Natural killer cell (primary cell): ENCODE results near the gene ATOH8. TPM values are rescaled to one million over a fixed set of nuclear protein-coding genes. Genes with fewer than 3 reads are reported as not detected.

Experiments
- ATAC-seq, 3 donors: fragments of 150-1000 bp in 2 of 3; fragments of 200-7000 bp in 1 of 3; cut with Tn5 transposase; 1 replicate in 1 of 3; 2 replicates in 2 of 3; pipeline ENCODE4 v1.10.0; 2021; ENCODE audit warnings: mild to moderate bottlenecking in 2 of 3, moderate library complexity in 2 of 3
- DNase-seq, 2 donors: peaks; one replicate each; pipeline versions ENCODE4 v3.0.0 to v3.0.0-alpha.2; 2013 to 2021; ENCODE audit warnings: mixed read lengths in 1 of 2
- H3K27ac ChIP-seq: one replicate; pipeline ENCODE4 v1.5.1; 2013; ENCODE audit warnings: mild to moderate bottlenecking, low read length
- H3K27me3 ChIP-seq: one replicate; pipeline ENCODE4 v1.6.1; 2013; ENCODE audit warnings: low read length; ENCODE audit not compliant: control insufficient read depth, insufficient read depth
- H3K36me3 ChIP-seq: one replicate; pipeline ENCODE4 v1.6.1; 2013; ENCODE audit warnings: low read length; ENCODE audit not compliant: control insufficient read depth, insufficient read depth
- H3K4me1 ChIP-seq: one replicate; pipeline ENCODE4 v1.6.1; 2013; ENCODE audit warnings: low read length; ENCODE audit not compliant: control insufficient read depth, insufficient read depth
- H3K4me3 ChIP-seq: one replicate; pipeline ENCODE4 v1.5.1; 2013; ENCODE audit warnings: low read length
- H3K9me3 ChIP-seq: one replicate; pipeline ENCODE4 v1.6.1; 2013; ENCODE audit warnings: low read length; ENCODE audit not compliant: control insufficient read depth, insufficient read depth
- H3K27ac Mint-ChIP-seq, 2 donors: one replicate each; pipeline ENCODE4 v1.8.0; 2022; ENCODE audit warnings: mild to moderate bottlenecking in 2 of 2, mixed read lengths in 2 of 2, moderate library complexity in 1 of 2
- H3K27me3 Mint-ChIP-seq, 2 donors: one replicate each; pipeline ENCODE4 v1.8.0; 2022; ENCODE audit warnings: low read depth in 2 of 2, mixed read lengths in 2 of 2
- H3K36me3 Mint-ChIP-seq: one replicate; pipeline ENCODE4 v1.8.0; 2022; ENCODE audit warnings: mixed read lengths
- H3K4me1 Mint-ChIP-seq, 2 donors: one replicate each; pipeline ENCODE4 v1.8.0; 2022; ENCODE audit warnings: mixed read lengths in 2 of 2
- H3K4me3 Mint-ChIP-seq: one replicate; pipeline ENCODE4 v1.8.0; 2022; ENCODE audit warnings: mild to moderate bottlenecking, moderate library complexity, mixed read lengths
- H3K9me3 Mint-ChIP-seq, 2 donors: one replicate each; pipeline ENCODE4 v1.8.0; 2022; ENCODE audit warnings: mixed read lengths in 2 of 2
- WGBS: methylation state at CpG from one replicate; pipeline ENCODE4 v1.1.7; 2013; ENCODE audit warnings: missing lambda C conversion rate; ENCODE audit not compliant: insufficient coverage; 5-methylcytosine and 5-hydroxymethylcytosine counted together
- intact Hi-C: fragments of 100-400 bp; cut with micrococcal nuclease; formaldehyde crosslinking; loops from one replicate; pipeline ENCODE4 v1.14.2; 2022
- total RNA-seq, 4 donors: library from RNA; stranded (reverse); fragments of 120-200 nt in 1 of 4; gene quantifications; one replicate each; pipeline versions ENCODE4 v1.2.3 to v1.2.4, GENCODE V29; 2013 to 2022
- TF ChIP-seq, protein P1 (sequence below): fragments of 200-600 bp; IDR thresholded peaks from one replicate; pipeline ENCODE4 v1.8.0; 2022; ENCODE audit warnings: antibody characterized with exemption

Gene ATOH8
- total RNA-seq, 3 donors from 2014 or later (not counting 1 experiment from before 2014, with no cell fraction given) = 0.23 TPM; not detected in 2

DNA sequence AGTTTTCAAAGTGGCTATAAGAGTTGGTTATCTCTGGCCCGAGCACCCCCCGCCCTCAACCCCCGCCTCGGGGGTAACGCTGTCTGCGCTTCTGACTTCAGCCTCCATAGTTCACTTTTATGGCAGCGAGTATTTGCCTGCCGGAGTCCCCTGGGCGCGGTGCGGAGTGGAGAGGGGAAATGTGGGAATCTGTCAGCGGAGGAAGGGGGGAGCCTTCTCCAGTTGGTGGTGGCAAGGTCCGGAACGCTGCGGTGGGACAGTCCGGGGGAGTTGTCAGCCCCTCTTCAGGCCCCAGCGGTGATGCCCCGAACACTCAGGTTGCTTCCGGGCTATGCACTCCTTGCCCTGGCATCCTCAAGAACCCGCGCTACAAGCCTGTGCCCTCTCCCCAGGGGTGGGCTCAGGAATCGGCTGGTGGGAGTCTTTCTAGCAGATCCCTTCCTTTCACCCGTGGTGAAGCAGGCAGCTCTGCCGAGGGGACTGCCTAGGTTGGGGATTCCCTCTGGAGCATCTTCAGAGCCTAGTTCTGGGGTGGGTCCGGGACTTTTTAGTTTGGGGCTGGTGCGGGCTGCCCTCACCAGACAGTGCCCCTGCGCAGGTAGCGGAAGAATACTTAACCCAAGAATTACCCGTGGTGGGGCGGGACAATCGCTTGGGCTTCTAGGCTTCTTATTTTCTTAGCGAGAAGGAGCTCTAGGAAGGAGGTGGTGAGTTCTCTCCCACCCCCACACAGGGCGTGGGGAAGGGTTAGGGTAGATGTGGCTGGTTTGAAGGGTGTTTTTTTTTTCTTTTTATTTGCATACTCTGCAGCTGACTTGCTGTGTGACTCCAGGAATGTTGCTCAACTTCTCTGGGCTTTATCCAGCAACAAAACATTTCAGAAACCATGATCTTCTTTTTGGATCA lies 1.6 kb downstream of the ATOH8 start:
- ATAC-seq = peak in 2 of 3 donors; percentile 19 to 20
- peaks cover 53% of the 10 kb centered on the region for H3K27me3 ChIP-seq
- no peaks in the 10 kb centered on the region for H3K9me3 Mint-ChIP-seq
- peaks cover 0 to 23% of the 10 kb centered on the region in 2 donors for H3K4me1 Mint-ChIP-seq
- 2% methylated on average over 31 of the region's 33 CpGs for WGBS
- H3K27me3 Mint-ChIP-seq = peaks cover 39 to 43% of the 10 kb centered on the region in 2 donors
- TF ChIP-seq, protein P1, sequence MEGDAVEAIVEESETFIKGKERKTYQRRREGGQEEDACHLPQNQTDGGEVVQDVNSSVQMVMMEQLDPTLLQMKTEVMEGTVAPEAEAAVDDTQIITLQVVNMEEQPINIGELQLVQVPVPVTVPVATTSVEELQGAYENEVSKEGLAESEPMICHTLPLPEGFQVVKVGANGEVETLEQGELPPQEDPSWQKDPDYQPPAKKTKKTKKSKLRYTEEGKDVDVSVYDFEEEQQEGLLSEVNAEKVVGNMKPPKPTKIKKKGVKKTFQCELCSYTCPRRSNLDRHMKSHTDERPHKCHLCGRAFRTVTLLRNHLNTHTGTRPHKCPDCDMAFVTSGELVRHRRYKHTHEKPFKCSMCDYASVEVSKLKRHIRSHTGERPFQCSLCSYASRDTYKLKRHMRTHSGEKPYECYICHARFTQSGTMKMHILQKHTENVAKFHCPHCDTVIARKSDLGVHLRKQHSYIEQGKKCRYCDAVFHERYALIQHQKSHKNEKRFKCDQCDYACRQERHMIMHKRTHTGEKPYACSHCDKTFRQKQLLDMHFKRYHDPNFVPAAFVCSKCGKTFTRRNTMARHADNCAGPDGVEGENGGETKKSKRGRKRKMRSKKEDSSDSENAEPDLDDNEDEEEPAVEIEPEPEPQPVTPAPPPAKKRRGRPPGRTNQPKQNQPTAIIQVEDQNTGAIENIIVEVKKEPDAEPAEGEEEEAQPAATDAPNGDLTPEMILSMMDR = no peak
- H3K27ac ChIP-seq = no peak overlapping the region
- peak overlapping the region in 1 of 2 donors; percentile 31 for H3K27ac Mint-ChIP-seq
- H3K4me3 ChIP-seq = peak overlapping the region; percentile 20
- H3K4me3 Mint-ChIP-seq = peak overlapping the region; percentile 83
- H3K36me3 ChIP-seq = no peaks in the 10 kb centered on the region
- DNase-seq = peak in 1 of 2 donors; percentile 38
- H3K9me3 ChIP-seq = no peaks in the 10 kb centered on the region
- no peaks in the 10 kb centered on the region for H3K36me3 Mint-ChIP-seq
- peaks cover 29% of the 10 kb centered on the region for H3K4me1 ChIP-seq
- intact Hi-C loops = no loop called here

- ATAC-seq = no peak
- H3K27me3 Mint-ChIP-seq = peaks cover 33 to 39% of the 10 kb centered on the region in 2 donors
Observed at GRCh38 chr2:85756195-85756594, 2.4 kb downstream of the ATOH8 start.

GRCh38 chr2:85756822-85757435 lies 3.1 kb downstream of the ATOH8 start:
- ATAC-seq (no peak), DNase-seq (no peak)
- Mint-ChIP-seq H3K4me1 (peaks cover 0 to 21% of the 10 kb centered on the region in 2 donors), H3K4me3 (no peak overlapping the region), H3K9me3 (no peaks in the 10 kb centered on the region), H3K27ac (no peak overlapping the region), H3K27me3 (peaks cover 27 to 32% of the 10 kb centered on the region in 2 donors), H3K36me3 (no peaks in the 10 kb centered on the region)
- 69% methylated on average over 8 of the region's 9 CpGs for WGBS
- no peak overlapping the region for H3K4me3 ChIP-seq
- no peak overlapping the region for H3K27ac ChIP-seq
- H3K9me3 ChIP-seq = no peaks in the 10 kb centered on the region
- peaks cover 42% of the 10 kb centered on the region for H3K27me3 ChIP-seq
- no peaks in the 10 kb centered on the region for H3K36me3 ChIP-seq
- TF ChIP-seq, protein P1 = no peak
- peaks cover 26% of the 10 kb centered on the region for H3K4me1 ChIP-seq
- intact Hi-C loops = no loop called here

More at GRCh38 chr2:85756195-85756594, 2.4 kb downstream of the ATOH8 start:
- Histone ChIP-seq H3K27me3 (peaks cover 47% of the 10 kb centered on the region), H3K4me3 (no peak overlapping the region), H3K27ac (no peak overlapping the region), H3K9me3 (no peaks in the 10 kb centered on the region), H3K4me1 (peaks cover 26% of the 10 kb centered on the region), H3K36me3 (no peaks in the 10 kb centered on the region)
- Mint-ChIP-seq H3K4me1 (peaks cover 0 to 21% of the 10 kb centered on the region in 2 donors), H3K36me3 (no peaks in the 10 kb centered on the region), H3K9me3 (no peaks in the 10 kb centered on the region), H3K27ac (no peak overlapping the region), H3K4me3 (peak overlapping the region; percentile 21)
- DNase-seq = no peak
- intact Hi-C loops = no loop called here
- TF ChIP-seq, protein P1 = no peak
- 89% methylated on average over 6 of the region's 6 CpGs for WGBS
